NB4 (cell line): Measurements from ENCODE around the gene LCN15.

Experiments
- CTCF ChIP-seq: IDR thresholded peaks from one replicate; pipeline ENCODE4 v1.5.1; 2012; ENCODE audit warnings: low read depth, low read length
- MAX ChIP-seq: IDR thresholded peaks from 2 replicates; pipeline ENCODE4 v1.6.1; 2011; ENCODE audit warnings: low read depth, low read length
- MYC ChIP-seq: IDR thresholded peaks from 2 replicates; pipeline ENCODE4 v1.6.1; 2011; ENCODE audit warnings: low read depth, low read length
- POLR2A ChIP-seq: IDR thresholded peaks from 2 replicates; pipeline ENCODE4 v1.6.1; 2011; ENCODE audit warnings: mild to moderate bottlenecking; ENCODE audit not compliant: insufficient read length; ENCODE audit errors: extremely low read depth

DNA sequence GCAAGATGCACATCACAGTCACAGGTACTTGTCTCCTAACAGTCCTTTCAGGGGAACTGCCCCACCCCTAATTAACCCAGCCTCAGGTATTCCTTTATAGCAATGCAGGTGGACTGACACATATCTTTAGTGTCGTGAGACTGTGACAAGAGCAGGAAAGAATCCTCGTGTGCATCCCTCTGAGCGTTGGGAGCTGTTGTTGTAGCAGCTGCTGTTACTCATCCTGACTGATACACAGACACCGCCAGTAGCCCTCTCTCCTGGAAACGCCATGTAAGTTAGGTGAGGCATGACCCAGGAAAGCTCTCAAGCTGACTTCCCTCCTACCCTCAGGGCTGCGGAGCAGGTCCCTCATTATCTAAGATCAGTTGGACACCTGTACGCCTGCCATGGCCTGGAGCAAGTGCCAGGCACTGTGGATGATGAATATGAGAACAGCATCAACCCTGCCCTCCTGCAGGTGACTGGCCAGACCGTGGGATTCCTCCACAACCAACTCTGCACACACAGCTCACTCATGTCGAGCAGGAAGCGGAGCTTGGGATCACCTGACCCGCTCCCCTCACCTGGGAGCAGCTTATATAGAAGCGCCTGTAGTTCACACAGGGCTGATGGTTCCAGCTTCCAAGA is 10.2 kb upstream of the LCN15 start:
- TF ChIP-seq CTCF, result no peak
- TF ChIP-seq POLR2A, result no peak
- no peak for TF ChIP-seq MYC
- TF ChIP-seq MAX, result no peak
